HL-60 (cell line): ENCODE results near the gene LAMA3.

ENCODE experiments used
- CTCF ChIP-seq: IDR thresholded peaks from one replicate; pipeline ENCODE4 v1.5.1; 2011; ENCODE audit warnings: low read length, control low read depth, inconsistent platforms; ENCODE audit not compliant: insufficient read depth
- POLR2AphosphoS5 ChIP-seq: IDR thresholded peaks from 2 replicates; pipeline ENCODE4 v1.6.1; 2012; ENCODE audit warnings: low read depth
- REST ChIP-seq: IDR thresholded peaks from 2 replicates; pipeline ENCODE4 v1.6.1; 2012; ENCODE audit warnings: low read depth; ENCODE audit not compliant: insufficient replicate concordance

GRCh38 chr18:23641143-23641720, 48.0 kb upstream of the LAMA3 start:
- TF ChIP-seq CTCF = no peak
- no peak for TF ChIP-seq POLR2AphosphoS5
- TF ChIP-seq REST = no peak
